ENCODE data around the gene SLC45A3. TPM values are rescaled to one million over a fixed set of nuclear protein-coding genes. Genes with fewer than 3 reads are reported as not detected.

The SLC45A3 gene
- polyA plus RNA-seq, 1 donor (not counting 4 experiments of a cell fraction or from before 2014, with no cell fraction given) = 2.5 TPM

DNA sequence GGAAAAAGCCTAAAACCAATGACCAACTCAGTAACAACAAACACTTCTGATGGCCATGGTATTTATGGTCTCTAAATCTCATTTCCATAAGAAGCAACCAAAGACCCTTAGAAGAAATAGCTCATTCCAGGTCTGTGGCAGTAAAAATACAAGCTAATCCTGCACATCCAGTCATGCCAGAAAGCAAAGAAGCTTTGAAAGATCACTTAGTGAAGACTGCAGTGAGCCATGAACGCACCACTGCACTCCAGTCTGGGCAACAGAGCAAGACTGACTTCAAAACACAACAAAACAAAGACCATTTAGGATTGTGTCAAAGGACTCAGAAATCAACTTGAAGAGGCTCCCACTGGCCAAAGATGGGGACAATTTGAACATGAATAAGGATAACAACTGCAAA is 30.1 kb downstream of the SLC45A3 start:
- DNase-seq (ENCODE audit: low read depth, low spot score) (no peak), FAIRE-seq (no peak)
- Histone ChIP-seq H3K9me3 (ENCODE audit: control insufficient read depth, low read depth, low read length) (no peaks in the 10 kb centered on the region), H3K4me2 (ENCODE audit: control insufficient read depth, extremely low read depth, insufficient read depth, low read depth, low read length) (no peak overlapping the region), H3K27ac (ENCODE audit: control insufficient read depth, insufficient read depth, low read length) (no peak overlapping the region), H2AFZ (ENCODE audit: control insufficient read depth, low read length) (no peak overlapping the region), H3K27me3 (ENCODE audit: control insufficient read depth, extremely low read depth, insufficient read depth, low read length) (no peaks in the 10 kb centered on the region), H3K9ac (ENCODE audit: control insufficient read depth, extremely low read depth, insufficient read depth, low read length) (no peak overlapping the region), H3K4me3 (ENCODE audit: control insufficient read depth in 2 of 3, extremely low read depth in 1 of 3, insufficient read depth in 2 of 3, low read depth in 1 of 3, low read length in 3 of 3) (no peak overlapping the region), H4K20me1 (ENCODE audit: control insufficient read depth, extremely low read depth, insufficient read depth, low read length) (no peaks in the 10 kb centered on the region), H3K79me2 (ENCODE audit: control insufficient read depth, insufficient read depth, low read length) (no peaks in the 10 kb centered on the region), H3K36me3 (ENCODE audit: control insufficient read depth in 2 of 2, extremely low read depth in 1 of 2, insufficient read depth in 2 of 2, low read length in 2 of 2) (no peaks in the 10 kb centered on the region), H3K4me1 (ENCODE audit: control insufficient read depth, extremely low read depth, insufficient read depth, low read length) (no peaks in the 10 kb centered on the region), H3K9me1 (ENCODE audit: control insufficient read depth, extremely low read depth, insufficient read depth, low read length) (no peaks in the 10 kb centered on the region)
- no peak for TF ChIP-seq EZH2 (IDR thresholded peaks at IDR 0.05; ENCODE audit: low read length)
- TF ChIP-seq, protein P1, sequence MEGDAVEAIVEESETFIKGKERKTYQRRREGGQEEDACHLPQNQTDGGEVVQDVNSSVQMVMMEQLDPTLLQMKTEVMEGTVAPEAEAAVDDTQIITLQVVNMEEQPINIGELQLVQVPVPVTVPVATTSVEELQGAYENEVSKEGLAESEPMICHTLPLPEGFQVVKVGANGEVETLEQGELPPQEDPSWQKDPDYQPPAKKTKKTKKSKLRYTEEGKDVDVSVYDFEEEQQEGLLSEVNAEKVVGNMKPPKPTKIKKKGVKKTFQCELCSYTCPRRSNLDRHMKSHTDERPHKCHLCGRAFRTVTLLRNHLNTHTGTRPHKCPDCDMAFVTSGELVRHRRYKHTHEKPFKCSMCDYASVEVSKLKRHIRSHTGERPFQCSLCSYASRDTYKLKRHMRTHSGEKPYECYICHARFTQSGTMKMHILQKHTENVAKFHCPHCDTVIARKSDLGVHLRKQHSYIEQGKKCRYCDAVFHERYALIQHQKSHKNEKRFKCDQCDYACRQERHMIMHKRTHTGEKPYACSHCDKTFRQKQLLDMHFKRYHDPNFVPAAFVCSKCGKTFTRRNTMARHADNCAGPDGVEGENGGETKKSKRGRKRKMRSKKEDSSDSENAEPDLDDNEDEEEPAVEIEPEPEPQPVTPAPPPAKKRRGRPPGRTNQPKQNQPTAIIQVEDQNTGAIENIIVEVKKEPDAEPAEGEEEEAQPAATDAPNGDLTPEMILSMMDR (optimal IDR thresholded peaks at IDR 0.05 in 1 of 3, IDR thresholded peaks at IDR 0.05 in 1 of 3, conservative IDR thresholded peaks at IDR 0.05 in 1 of 3; ENCODE audit: extremely low read depth in 1 of 3, insufficient read depth in 2 of 3, low read length in 3 of 3) = no peak
- dilution Hi-C loops (cut with MboI; ENCODE audit: extremely low pct_ligation_motif_present, low sequenced_read_pairs) = no loop called here

DNA sequence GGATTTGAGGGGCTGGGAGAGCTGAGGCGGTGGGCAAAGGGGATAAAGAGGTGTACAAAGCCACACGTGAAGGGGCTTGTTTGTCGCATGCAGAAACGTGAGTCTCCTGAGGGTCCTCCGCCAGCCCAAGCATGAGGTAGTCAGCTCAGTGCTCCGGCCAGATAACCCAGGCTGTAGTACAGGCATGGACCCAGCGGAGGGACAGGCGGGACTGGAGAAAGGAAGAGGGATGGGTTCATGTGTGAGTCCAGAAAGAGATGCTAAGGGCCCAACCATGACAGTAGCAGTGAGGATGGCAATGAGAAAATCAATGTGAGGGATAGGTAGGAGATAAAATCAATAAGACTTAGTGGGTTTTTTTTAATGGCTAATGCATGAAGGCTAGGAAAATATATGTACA is 34.8 kb downstream of the SLC45A3 start:
- H3K9me3 ChIP-seq (ENCODE audit: control insufficient read depth, low read depth, low read length) = no peaks in the 10 kb centered on the region
- no peaks in the 10 kb centered on the region for H3K4me1 ChIP-seq (ENCODE audit: control insufficient read depth, extremely low read depth, insufficient read depth, low read length)
- no peak overlapping the region for H3K9ac ChIP-seq (ENCODE audit: control insufficient read depth, extremely low read depth, insufficient read depth, low read length)
- DNase-seq (ENCODE audit: low read depth, low spot score) (no peak), FAIRE-seq (no peak)
- dilution Hi-C loops (cut with MboI; ENCODE audit: extremely low pct_ligation_motif_present, low sequenced_read_pairs) = no loop called here
- TF ChIP-seq EZH2 (IDR thresholded peaks at IDR 0.05; ENCODE audit: low read length) = no peak
- TF ChIP-seq, protein P1 (optimal IDR thresholded peaks at IDR 0.05 in 1 of 3, IDR thresholded peaks at IDR 0.05 in 1 of 3, conservative IDR thresholded peaks at IDR 0.05 in 1 of 3; ENCODE audit: extremely low read depth in 1 of 3, insufficient read depth in 2 of 3, low read length in 3 of 3) = no peak
- H3K27ac ChIP-seq (ENCODE audit: control insufficient read depth, insufficient read depth, low read length) = no peak overlapping the region
- no peaks in the 10 kb centered on the region for H3K27me3 ChIP-seq (ENCODE audit: control insufficient read depth, extremely low read depth, insufficient read depth, low read length)
- H3K9me1 ChIP-seq (ENCODE audit: control insufficient read depth, extremely low read depth, insufficient read depth, low read length) = no peaks in the 10 kb centered on the region
- no peak overlapping the region for H2AFZ ChIP-seq (ENCODE audit: control insufficient read depth, low read length)
- H3K4me2 ChIP-seq (ENCODE audit: control insufficient read depth, extremely low read depth, insufficient read depth, low read depth, low read length) = no peak overlapping the region
- no peaks in the 10 kb centered on the region for H3K36me3 ChIP-seq (ENCODE audit: control insufficient read depth in 2 of 2, extremely low read depth in 1 of 2, insufficient read depth in 2 of 2, low read length in 2 of 2)
- no peak overlapping the region for H3K4me3 ChIP-seq (ENCODE audit: control insufficient read depth in 2 of 3, extremely low read depth in 1 of 3, insufficient read depth in 2 of 3, low read depth in 1 of 3, low read length in 3 of 3)
- no peaks in the 10 kb centered on the region for H3K79me2 ChIP-seq (ENCODE audit: control insufficient read depth, insufficient read depth, low read length)
- no peaks in the 10 kb centered on the region for H4K20me1 ChIP-seq (ENCODE audit: control insufficient read depth, extremely low read depth, insufficient read depth, low read length)

Measured in keratinocyte (primary cell).